K562 (cell line): ENCODE data around the gene MYO16. TPM values are rescaled to one million over a fixed set of nuclear protein-coding genes. Genes with fewer than 3 reads are reported as not detected.

ENCODE experiments used
- ATAC-seq: fragments of 200-7000 bp; cut with Tn5 transposase; 3 replicates; pipeline ENCODE4 v1.9.1; 2020; ENCODE audit warnings: moderate library complexity
- BruUV-seq: library from RNA; stranded (reverse); fragments of 400-500 nt; replicated peaks from 2 replicates; lab custom pipeline; 2021; lab: Mats Ljungman, UMichigan
- CTCF ChIA-PET: fragments of 300-600 bp; formaldehyde crosslinking; extraction: SDS; loops from one replicate; lab custom pipeline; 2021; ENCODE audit warnings: low intra/inter-chr PET ratio; lab: Yijun Ruan, JAX
- POLR2A ChIA-PET: fragments of 300-600, 350-650 bp; sonication (Branson Sonifier 250); formaldehyde crosslinking; extraction: SDS; loops from one replicate; lab custom pipeline; 2021; ENCODE audit warnings: antibody characterized with exemption, inconsistent platforms; lab: Yijun Ruan, JAX
- DNase-seq, 4 experiments: peaks; one replicate each; pipeline versions ENCODE4 v3.0.0 to v3.0.0-alpha.2; 2011 to 2018; ENCODE audit warnings: low spot score in 3 of 4, mixed read lengths in 3 of 4; ENCODE audit errors: extremely low read depth in 1 of 4
- FAIRE-seq: peaks from 2 replicates; lab custom pipeline; 2011; peaks lifted over from hg19 to GRCh38; lab: Jason Lieb, UNC
- H2AFZ ChIP-seq: 2 replicates; pipeline ENCODE4 v1.6.0; 2011; ENCODE audit warnings: low read depth, low read length, control low read depth, inconsistent platforms
- H3K27ac ChIP-seq: fragments of 200-600 bp; 3 replicates; pipeline ENCODE4 v1.8.0; 2011; ENCODE audit warnings: low read depth, mild to moderate bottlenecking, control low read depth, inconsistent platforms, low read length, moderate library complexity, mixed read lengths; ENCODE audit errors: extremely low read depth
- H3K27me3 ChIP-seq, 2 experiments: fragments of 300-600 bp in 1 of 2; 2 replicates in 1 of 2; 3 replicates in 1 of 2; pipeline versions ENCODE4 v1.6.0 to v1.8.0; 2011; ENCODE audit warnings: inconsistent platforms in 2 of 2, low read length in 2 of 2, mild to moderate bottlenecking in 1 of 2, mixed read lengths in 1 of 2, moderate library complexity in 1 of 2; ENCODE audit not compliant: control insufficient read depth in 2 of 2, insufficient read depth in 2 of 2
- H3K36me3 ChIP-seq: fragments of 300-600 bp; 3 replicates; pipeline ENCODE4 v1.8.0; 2011; ENCODE audit warnings: mild to moderate bottlenecking, low read length, inconsistent platforms; ENCODE audit not compliant: control insufficient read depth, insufficient read depth
- H3K4me1 ChIP-seq, 2 experiments: fragments of 200-600 bp in 1 of 2; replicated peaks in 1 of 2; 2 replicates in 1 of 2; 3 replicates in 1 of 2; pipeline versions ENCODE4 v1.5.1 to v1.8.0; 2011; ENCODE audit warnings: inconsistent platforms in 2 of 2, low read length in 2 of 2, mild to moderate bottlenecking in 1 of 2, mixed read lengths in 1 of 2, moderate library complexity in 1 of 2; ENCODE audit not compliant: control insufficient read depth in 2 of 2, insufficient read depth in 2 of 2
- H3K4me2 ChIP-seq: 2 replicates; pipeline ENCODE4 v1.6.1; 2011; ENCODE audit warnings: low read length, control low read depth, inconsistent platforms, mixed read lengths; ENCODE audit not compliant: insufficient read depth
- H3K4me3 ChIP-seq: fragments of 200-600 bp; sonication (generic), shearing (Covaris generic); 2 replicates; pipeline ENCODE4 v1.5.1; 2016; ENCODE audit warnings: control low read depth, inconsistent platforms
- H3K79me2 ChIP-seq: fragments of 200-600 bp; 3 replicates; pipeline ENCODE4 v1.8.0; 2011; ENCODE audit warnings: low read length, inconsistent platforms; ENCODE audit not compliant: control insufficient read depth, insufficient read depth
- H3K9ac ChIP-seq, 2 experiments: 2 replicates each; pipeline versions ENCODE4 v1.6.0 to v1.6.1; 2011; ENCODE audit warnings: low read depth in 2 of 2, low read length in 2 of 2, control low read depth in 1 of 2, inconsistent platforms in 1 of 2, mild to moderate bottlenecking in 1 of 2, mixed read lengths in 1 of 2; ENCODE audit not compliant: insufficient read depth in 1 of 2
- H3K9me1 ChIP-seq: one replicate; pipeline ENCODE4 v1.6.0; 2011; ENCODE audit warnings: inconsistent platforms, mild to moderate bottlenecking, low read length, moderate library complexity; ENCODE audit not compliant: control insufficient read depth, insufficient read depth
- H3K9me3 ChIP-seq: replicated peaks from 2 replicates; pipeline ENCODE4 v1.5.1; 2011; ENCODE audit warnings: low read depth, low read length, inconsistent platforms; ENCODE audit not compliant: control insufficient read depth, insufficient read depth
- H4K20me1 ChIP-seq: replicated peaks from 2 replicates; pipeline ENCODE4 v1.6.1; 2011; ENCODE audit warnings: low read length, inconsistent platforms, mixed read lengths; ENCODE audit not compliant: control insufficient read depth, insufficient read depth
- CBFA2T3 ChIP-seq: fragments of 450-650 bp; IDR thresholded peaks from 2 replicates; pipeline ENCODE4 v1.6.1; 2017
- HDAC3 ChIP-seq: fragments of 450-650 bp; IDR thresholded peaks from 2 replicates; pipeline ENCODE4 v1.6.1; 2018; ENCODE audit warnings: borderline replicate concordance, mild to moderate bottlenecking, moderate library complexity; ENCODE audit not compliant: partially characterized antibody
- JUN ChIP-seq, 2 experiments: sonication (generic) in 1 of 2; formaldehyde crosslinking in 1 of 2; IDR thresholded peaks; 2 replicates each; pipeline versions ENCODE4 v1.6.1 to v1.8.0; 2012 to 2022; ENCODE audit warnings: borderline replicate concordance in 2 of 2, mild to moderate bottlenecking in 2 of 2, improper control_type of control experiment in 1 of 2, low read depth in 1 of 2, low read length in 1 of 2, missing genetic modification reagents in 1 of 2
- MTF1 ChIP-seq: fragments of 250-450 bp; sonication (Bioruptor Pico); IDR thresholded peaks from 2 replicates; pipeline ENCODE4 v1.9.0; 2021; ENCODE audit warnings: moderate library complexity, mild to moderate bottlenecking, inconsistent platforms, borderline replicate concordance
- PCBP1 ChIP-seq: fragments of 200-400 bp; formaldehyde crosslinking; IDR thresholded peaks from 2 replicates; pipeline ENCODE4 v1.6.1; 2018; ENCODE audit warnings: mild to moderate bottlenecking, low read depth, low read length; ENCODE audit not compliant: poor library complexity, severe bottlenecking
- RBM34 ChIP-seq: fragments of 200-400 bp; formaldehyde crosslinking; IDR thresholded peaks from 2 replicates; pipeline ENCODE4 v1.6.1; 2018; ENCODE audit warnings: low read length, borderline replicate concordance; ENCODE audit not compliant: insufficient read depth
- WHSC1 ChIP-seq: IDR thresholded peaks from one replicate; pipeline ENCODE4 v1.6.1; 2012; ENCODE audit warnings: low read length, control low read depth, inconsistent platforms
- ZFP36 ChIP-seq: fragments of 150-350 bp; IDR thresholded peaks from 2 replicates; pipeline ENCODE4 v1.6.1; 2018; ENCODE audit warnings: low read length, low read depth; ENCODE audit not compliant: partially characterized antibody
- ZKSCAN3 ChIP-seq: fragments of 250-450 bp; sonication (Bioruptor Pico); IDR thresholded peaks from 2 replicates; pipeline ENCODE4 v1.4.0; 2020
- ZNF140 ChIP-seq: fragments of 250-450 bp; sonication (Bioruptor Pico); IDR thresholded peaks from 2 replicates; pipeline ENCODE4 v1.8.0; 2021; ENCODE audit warnings: moderate library complexity, mild to moderate bottlenecking, inconsistent platforms
- ZNF24 ChIP-seq: fragments of 450-650 bp; IDR thresholded peaks from 2 replicates; pipeline ENCODE4 v1.6.1; 2016
- ZNF561 ChIP-seq: fragments of 450-650 bp; formaldehyde crosslinking; conservative IDR thresholded peaks from 2 replicates; pipeline ENCODE4 v1.4.0; 2020; ENCODE audit warnings: mild to moderate bottlenecking, moderate library complexity
- WGBS: fragments of 100-300 bp; shearing (Covaris generic); methylation state at CpG from one replicate; pipeline ENCODE4 v1.1.6; 2016; ENCODE audit warnings: low coverage, mixed read lengths; ENCODE audit not compliant: insufficient coverage; ENCODE audit errors: missing lambda C conversion rate; 5-methylcytosine and 5-hydroxymethylcytosine counted together
- in situ Hi-C: fragments of 300-500 bp; cut with MboI; formaldehyde crosslinking; loops from 4 replicates; pipeline ENCODE4 v1.15.0; 2018; ENCODE audit warnings: inconsistent platforms, mixed read lengths
- intact Hi-C: fragments of 100-400 bp; cut with micrococcal nuclease; formaldehyde crosslinking; loops from 2 replicates; pipeline ENCODE4 v1.14.2; 2022
- polyA plus RNA-seq, 8 experiments: library from polyadenylated mRNA; depleted of rRNA in 4 of 8; stranded (reverse) in 5 of 8; unstranded in 3 of 8; fragments of >200 nt; fragmentation: Nextera tagmentation in 2 of 8; fragmentation: Illumina TruSeq in 1 of 8; extraction: Ambion mirVana in 2 of 8; extraction: Trizol in 1 of 8; gene quantifications; 2 replicates each; pipeline versions ENCODE4 v1.2.1 to v1.2.3, GENCODE V29; 2011 to 2014; ENCODE audit warnings: inconsistent platforms in 1 of 8, missing spikeins in 1 of 8
- total RNA-seq, 7 experiments: library from RNA; depleted of rRNA in 6 of 7; stranded (reverse); fragments of >200 nt in 6 of 7; fragmentation: Illumina TruSeq in 2 of 7; extraction: Trizol in 2 of 7; gene quantifications; 2 replicates each; pipeline versions ENCODE4 v1.2.1 to v1.2.3, GENCODE V29; 2011 to 2021; ENCODE audit warnings: low replicate concordance in 1 of 7
- TF ChIP-seq, protein P1 (sequence below): fragments of 250-450 bp; sonication (Bioruptor Pico); IDR thresholded peaks from 2 replicates; pipeline ENCODE4 v1.5.0; 2021
- TF ChIP-seq, protein P2 (sequence below): sonication (generic); formaldehyde crosslinking; IDR thresholded peaks from 2 replicates; pipeline ENCODE4 v1.5.0; 2020; ENCODE audit warnings: missing genetic modification reagents
- TF ChIP-seq, protein P3 (sequence below), 3 experiments: fragments of 200-800 bp in 1 of 3; fragments of 250-450 bp in 1 of 3; fragments of 450-650 bp in 1 of 3; sonication (Bioruptor Pico) in 1 of 3; sonication (Bioruptor generic) in 1 of 3; formaldehyde crosslinking in 1 of 3; IDR thresholded peaks; 2 replicates each; pipeline versions ENCODE4 v1.6.1 to v1.8.0; 2016 to 2022; ENCODE audit warnings: mild to moderate bottlenecking in 2 of 3, missing genetic modification characterization in 2 of 3, missing compliant biosample characterization in 1 of 3, moderate library complexity in 1 of 3

Gene MYO16
- total and polyA plus RNA-seq, 9 of the 15 experiments (the other 6 are each of a cell fraction or from before 2014, with no cell fraction given) = 4.3 to 45.7 (median 12.1) TPM

DNA sequence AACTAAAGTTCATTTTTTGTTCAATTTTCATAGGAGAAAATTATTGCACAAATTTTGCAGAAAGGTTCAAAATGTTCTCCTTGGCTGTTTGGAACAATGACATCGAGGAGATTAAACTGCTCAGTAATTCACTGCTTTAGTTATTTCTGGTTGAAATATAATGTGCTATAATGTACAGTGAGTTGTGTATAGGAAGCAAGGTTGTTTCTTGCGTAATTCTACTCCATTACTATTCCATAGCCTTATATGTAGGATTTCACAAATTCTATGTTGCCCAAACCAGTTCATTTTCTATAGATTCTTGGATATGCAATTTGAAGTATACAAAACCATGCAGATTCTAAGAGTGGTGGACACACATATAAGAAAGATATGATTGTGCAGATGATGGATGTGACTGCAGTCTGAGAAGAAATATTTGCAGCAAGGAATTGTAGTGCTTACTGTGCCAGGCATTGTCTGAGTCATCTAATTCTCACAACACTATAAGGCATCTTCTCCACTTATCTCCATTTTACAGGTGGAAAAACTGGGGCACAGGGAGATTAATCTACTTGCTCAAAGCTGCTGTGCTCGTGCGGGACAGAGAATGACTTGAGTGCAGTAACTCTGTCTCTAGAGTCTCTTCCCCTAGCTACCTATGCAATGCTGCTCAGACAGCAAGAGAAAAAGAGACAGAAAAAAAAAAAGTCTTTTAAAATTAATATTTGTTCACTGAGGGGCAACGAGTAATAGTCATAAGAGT is 515.5 kb downstream of the MYO16 start:
- no peaks in the 10 kb centered on the region for H3K27me3 ChIP-seq
- H3K36me3 ChIP-seq = no peaks in the 10 kb centered on the region
- no peaks in the 10 kb centered on the region for H4K20me1 ChIP-seq
- no TSS peak for BruUV-seq
- no peak overlapping the region for H3K4me2 ChIP-seq
- ATAC-seq (no peak), FAIRE-seq (no peak), DNase-seq (no peak)
- TF ChIP-seq, protein P1, sequence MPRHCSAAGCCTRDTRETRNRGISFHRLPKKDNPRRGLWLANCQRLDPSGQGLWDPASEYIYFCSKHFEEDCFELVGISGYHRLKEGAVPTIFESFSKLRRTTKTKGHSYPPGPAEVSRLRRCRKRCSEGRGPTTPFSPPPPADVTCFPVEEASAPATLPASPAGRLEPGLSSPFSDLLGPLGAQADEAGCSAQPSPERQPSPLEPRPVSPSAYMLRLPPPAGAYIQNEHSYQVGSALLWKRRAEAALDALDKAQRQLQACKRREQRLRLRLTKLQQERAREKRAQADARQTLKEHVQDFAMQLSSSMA (CRISPR knock-in tag) = no peak
- TF ChIP-seq HDAC3 = no peak
- no peak for TF ChIP-seq WHSC1
- no peak for TF ChIP-seq CBFA2T3
- TF ChIP-seq, protein P2, sequence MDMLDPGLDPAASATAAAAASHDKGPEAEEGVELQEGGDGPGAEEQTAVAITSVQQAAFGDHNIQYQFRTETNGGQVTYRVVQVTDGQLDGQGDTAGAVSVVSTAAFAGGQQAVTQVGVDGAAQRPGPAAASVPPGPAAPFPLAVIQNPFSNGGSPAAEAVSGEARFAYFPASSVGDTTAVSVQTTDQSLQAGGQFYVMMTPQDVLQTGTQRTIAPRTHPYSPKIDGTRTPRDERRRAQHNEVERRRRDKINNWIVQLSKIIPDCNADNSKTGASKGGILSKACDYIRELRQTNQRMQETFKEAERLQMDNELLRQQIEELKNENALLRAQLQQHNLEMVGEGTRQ (CRISPR knock-in tag) = no peak
- no peak for TF ChIP-seq ZNF24
- TF ChIP-seq ZNF140 (CRISPR knock-in tag) = no peak
- no peak for TF ChIP-seq PCBP1
- no peak for TF ChIP-seq MTF1 (CRISPR knock-in tag)
- no peak for TF ChIP-seq JUN (IDR thresholded peaks at IDR 0.05; ENCODE audit: borderline replicate concordance, low read depth, low read length)
- TF ChIP-seq JUN (CRISPR knock-in tag; IDR thresholded peaks at IDR 0.05; ENCODE audit: borderline replicate concordance) = no peak
- no peak for TF ChIP-seq ZFP36
- TF ChIP-seq, protein P3, sequence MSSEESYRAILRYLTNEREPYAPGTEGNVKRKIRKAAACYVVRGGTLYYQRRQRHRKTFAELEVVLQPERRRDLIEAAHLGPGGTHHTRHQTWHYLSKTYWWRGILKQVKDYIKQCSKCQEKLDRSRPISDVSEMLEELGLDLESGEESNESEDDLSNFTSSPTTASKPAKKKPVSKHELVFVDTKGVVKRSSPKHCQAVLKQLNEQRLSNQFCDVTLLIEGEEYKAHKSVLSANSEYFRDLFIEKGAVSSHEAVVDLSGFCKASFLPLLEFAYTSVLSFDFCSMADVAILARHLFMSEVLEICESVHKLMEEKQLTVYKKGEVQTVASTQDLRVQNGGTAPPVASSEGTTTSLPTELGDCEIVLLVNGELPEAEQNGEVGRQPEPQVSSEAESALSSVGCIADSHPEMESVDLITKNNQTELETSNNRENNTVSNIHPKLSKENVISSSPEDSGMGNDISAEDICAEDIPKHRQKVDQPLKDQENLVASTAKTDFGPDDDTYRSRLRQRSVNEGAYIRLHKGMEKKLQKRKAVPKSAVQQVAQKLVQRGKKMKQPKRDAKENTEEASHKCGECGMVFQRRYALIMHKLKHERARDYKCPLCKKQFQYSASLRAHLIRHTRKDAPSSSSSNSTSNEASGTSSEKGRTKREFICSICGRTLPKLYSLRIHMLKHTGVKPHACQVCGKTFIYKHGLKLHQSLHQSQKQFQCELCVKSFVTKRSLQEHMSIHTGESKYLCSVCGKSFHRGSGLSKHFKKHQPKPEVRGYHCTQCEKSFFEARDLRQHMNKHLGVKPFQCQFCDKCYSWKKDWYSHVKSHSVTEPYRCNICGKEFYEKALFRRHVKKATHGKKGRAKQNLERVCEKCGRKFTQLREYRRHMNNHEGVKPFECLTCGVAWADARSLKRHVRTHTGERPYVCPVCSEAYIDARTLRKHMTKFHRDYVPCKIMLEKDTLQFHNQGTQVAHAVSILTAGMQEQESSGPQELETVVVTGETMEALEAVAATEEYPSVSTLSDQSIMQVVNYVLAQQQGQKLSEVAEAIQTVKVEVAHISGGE (CRISPR knock-in tag; IDR thresholded peaks at IDR 0.05) = no peak
- no peak for TF ChIP-seq ZKSCAN3 (CRISPR knock-in tag)
- TF ChIP-seq ZNF561 (CRISPR knock-in tag) = no peak
- TF ChIP-seq RBM34 = no peak
- no peaks in the 10 kb centered on the region for H3K4me1 ChIP-seq
- no peaks in the 10 kb centered on the region for H3K79me2 ChIP-seq
- H2AFZ ChIP-seq = no peak overlapping the region
- no peak overlapping the region for H3K4me3 ChIP-seq
- in situ Hi-C loops (no loop called here), intact Hi-C loops (loop anchor here (10.0 kb wide), 2 partner anchors 140 to 970 kb away; no protein-coding TSS in a partner anchor)
- H3K9me1 ChIP-seq = no peaks in the 10 kb centered on the region
- H3K9me3 ChIP-seq = no peaks in the 10 kb centered on the region
- H3K27ac ChIP-seq = no peak overlapping the region
- CTCF ChIA-PET = no interaction called here
- POLR2A ChIA-PET = no interaction called here
- WGBS = 11% methylated on average over 5 of the region's 5 CpGs
- H3K9ac ChIP-seq = no peak overlapping the region
